ENCODE results near the gene SORBS1. TPM values are rescaled to one million over a fixed set of nuclear protein-coding genes. Genes with fewer than 3 reads are reported as not detected.

SORBS1 gene
- total RNA-seq, 1 donor from 2014 or later, result 30.7 TPM

DNA sequence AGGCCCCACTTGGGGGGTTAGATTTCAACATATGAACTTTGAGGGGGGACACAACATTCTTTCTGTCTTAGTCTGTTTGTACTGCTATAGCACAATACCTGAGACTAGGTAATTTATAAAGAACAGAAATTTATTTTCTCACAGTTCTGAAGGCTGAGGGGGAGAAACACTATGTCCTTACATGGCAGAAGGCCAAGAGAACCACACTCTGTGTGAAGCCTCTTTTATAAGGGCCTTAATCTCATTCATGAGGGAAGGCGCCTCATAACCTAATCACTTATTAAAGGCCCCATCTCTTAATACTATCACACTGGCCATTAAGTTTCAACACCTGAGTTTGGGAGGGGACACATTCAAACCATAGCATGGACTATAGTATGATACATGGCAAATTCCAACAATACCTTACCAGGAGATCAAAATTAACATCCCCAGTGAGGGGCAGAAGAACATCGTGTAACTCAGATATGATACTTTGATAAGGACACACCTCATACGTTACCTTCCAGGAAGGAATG lies 261.1 kb downstream of the SORBS1 start:
- no peak for DNase-seq (ENCODE audit: low spot score, unreplicated experiment)
- no peak for TF ChIP-seq CTCF (IDR thresholded peaks at IDR 0.05; ENCODE audit: unreplicated experiment)
- H3K36me3 Mint-ChIP-seq (ENCODE audit: insufficient read depth), result no peaks in the 10 kb centered on the region
- no peak overlapping the region for H3K4me3 Mint-ChIP-seq (ENCODE audit: low read depth)
- no peaks in the 10 kb centered on the region for H3K9me3 Mint-ChIP-seq (ENCODE audit: low read depth)
- H3K27me3 Mint-ChIP-seq, result peaks cover 7% of the 10 kb centered on the region
- no peak overlapping the region for H3K27ac Mint-ChIP-seq
- H3K4me1 Mint-ChIP-seq (ENCODE audit: low read depth), result peaks cover 2% of the 10 kb centered on the region

DNA sequence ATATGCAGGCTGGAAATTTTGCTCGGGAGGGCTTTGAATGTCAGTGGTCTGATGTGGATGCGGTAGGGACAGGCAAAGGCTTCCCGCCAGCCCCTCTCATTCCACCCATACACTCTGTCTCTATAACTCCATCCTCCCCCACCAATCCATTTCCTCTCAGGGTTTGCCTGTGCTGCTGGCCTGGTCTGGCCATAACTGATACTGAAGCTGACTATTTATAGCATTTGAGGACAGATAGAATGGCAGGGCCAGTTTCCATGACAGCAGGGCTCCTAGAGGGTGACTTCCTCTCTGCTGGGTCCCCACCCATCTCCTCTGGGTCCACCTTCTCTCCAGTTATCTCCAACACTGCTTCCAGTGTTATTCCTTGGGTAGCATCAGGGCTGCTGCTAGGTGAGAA lies 263.8 kb downstream of the SORBS1 start:
- H3K36me3 Mint-ChIP-seq (ENCODE audit: insufficient read depth), result no peaks in the 10 kb centered on the region
- no peak overlapping the region for H3K4me3 Mint-ChIP-seq (ENCODE audit: low read depth)
- H3K27ac Mint-ChIP-seq, result no peak overlapping the region
- no peak for TF ChIP-seq CTCF (IDR thresholded peaks at IDR 0.05; ENCODE audit: unreplicated experiment)
- peaks cover 4% of the 10 kb centered on the region for H3K4me1 Mint-ChIP-seq (ENCODE audit: low read depth)
- no peaks in the 10 kb centered on the region for H3K9me3 Mint-ChIP-seq (ENCODE audit: low read depth)
- no peak for DNase-seq (ENCODE audit: low spot score, unreplicated experiment)
- H3K27me3 Mint-ChIP-seq, result peaks cover 21% of the 10 kb centered on the region

DNA sequence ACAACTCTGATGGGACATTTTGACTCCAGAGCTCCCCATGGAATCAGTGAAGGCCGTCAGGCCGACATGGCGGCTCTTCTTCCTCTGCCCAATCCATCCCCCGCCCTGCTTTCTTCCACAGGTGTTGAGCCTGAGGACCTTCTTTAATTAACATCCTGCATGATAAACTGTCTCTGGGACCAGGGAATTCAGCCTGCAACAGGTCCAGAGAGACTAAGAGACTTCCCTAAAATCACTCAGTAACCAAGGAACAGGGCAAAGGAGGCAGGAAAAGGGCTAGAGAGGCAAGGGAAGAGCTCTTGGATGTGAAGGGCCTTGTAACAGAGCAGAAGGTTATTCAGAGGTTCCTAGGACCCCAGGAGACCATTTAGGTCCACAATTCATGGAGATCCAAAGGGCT lies 264.4 kb downstream of the SORBS1 start:
- Mint-ChIP-seq H3K27me3 (peaks cover 24% of the 10 kb centered on the region), H3K4me1 (ENCODE audit: low read depth) (peaks cover 6% of the 10 kb centered on the region), H3K4me3 (ENCODE audit: low read depth) (no peak overlapping the region), H3K9me3 (ENCODE audit: low read depth) (no peaks in the 10 kb centered on the region), H3K36me3 (ENCODE audit: insufficient read depth) (no peaks in the 10 kb centered on the region), H3K27ac (no peak overlapping the region)
- no peak for TF ChIP-seq CTCF (IDR thresholded peaks at IDR 0.05; ENCODE audit: unreplicated experiment)
- DNase-seq (ENCODE audit: low spot score, unreplicated experiment), result no peak

DNA sequence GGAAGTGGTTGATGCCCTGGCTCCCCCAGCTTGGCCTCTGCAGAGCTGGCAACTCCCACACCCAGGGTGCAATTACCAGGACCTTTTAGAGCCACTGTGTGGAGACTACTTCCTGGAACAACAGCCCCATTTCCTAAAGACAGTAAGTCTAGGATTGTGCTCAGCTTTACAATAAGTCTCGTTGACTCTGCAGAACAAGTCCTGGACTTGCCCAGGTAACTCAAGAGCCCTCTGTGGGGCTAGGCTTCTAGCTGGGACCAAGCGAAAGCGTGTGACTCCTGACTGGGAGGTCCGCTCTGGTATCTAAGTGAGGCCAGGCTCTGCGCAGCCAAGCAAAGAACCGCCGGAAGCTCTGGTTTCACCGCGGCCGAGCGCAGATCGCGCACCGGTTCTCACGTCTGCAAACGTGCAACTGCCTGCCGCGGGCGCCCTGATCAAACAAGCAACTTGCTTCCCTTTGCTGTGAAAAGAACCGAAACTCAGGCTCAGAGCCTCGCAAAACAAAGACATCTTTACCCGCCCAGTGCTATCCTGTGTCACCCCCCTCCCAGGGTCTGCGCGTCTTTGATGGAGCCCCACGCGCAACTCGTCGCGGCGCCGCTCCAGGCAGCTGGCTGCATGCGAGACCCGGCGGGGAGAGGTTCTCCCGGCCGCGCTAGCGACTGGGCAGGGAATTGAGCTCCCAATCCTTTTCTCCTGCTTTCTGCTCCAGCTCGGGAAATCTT lies 266.0 kb downstream of the SORBS1 start:
- peaks cover 6% of the 10 kb centered on the region for H3K4me1 Mint-ChIP-seq (ENCODE audit: low read depth)
- H3K4me3 Mint-ChIP-seq (ENCODE audit: low read depth), result peak overlapping the region; percentile 62
- no peaks in the 10 kb centered on the region for H3K9me3 Mint-ChIP-seq (ENCODE audit: low read depth)
- H3K36me3 Mint-ChIP-seq (ENCODE audit: insufficient read depth), result no peaks in the 10 kb centered on the region
- peaks cover 29% of the 10 kb centered on the region for H3K27me3 Mint-ChIP-seq
- peak overlapping the region; percentile 57 for H3K27ac Mint-ChIP-seq
- no peak for DNase-seq (ENCODE audit: low spot score, unreplicated experiment)
- TF ChIP-seq CTCF (IDR thresholded peaks at IDR 0.05; ENCODE audit: unreplicated experiment), result no peak

- H3K9me3 Mint-ChIP-seq (ENCODE audit: low read depth), result no peaks in the 10 kb centered on the region
- no peak overlapping the region for H3K27ac Mint-ChIP-seq
- no peak overlapping the region for H3K4me3 Mint-ChIP-seq (ENCODE audit: low read depth)
- TF ChIP-seq CTCF (IDR thresholded peaks at IDR 0.05; ENCODE audit: unreplicated experiment), result no peak
- H3K27me3 Mint-ChIP-seq, result peaks cover 32% of the 10 kb centered on the region
- no peak for DNase-seq (ENCODE audit: low spot score, unreplicated experiment)
- H3K4me1 Mint-ChIP-seq (ENCODE audit: low read depth), result peaks cover 15% of the 10 kb centered on the region
- H3K36me3 Mint-ChIP-seq (ENCODE audit: insufficient read depth), result no peaks in the 10 kb centered on the region
Observed at GRCh38 chr10:95293631-95294030, 267.5 kb downstream of the SORBS1 start.

Data from progenitor cell of endocrine pancreas (in vitro differentiated cells).